COR-L47 (cell line): Measurements from ENCODE around the gene ATXN1.
"Not testable (repeated sequence)": the region's sequence is repeated elsewhere in the genome, so short reads cannot be mapped to it uniquely, and the experiment has no call there.

Source experiments
- DNase-seq: peaks from one replicate; lab custom pipeline; 2025; lab: John Stamatoyannopoulos, UW

The ATXN1 gene

GRCh38 chr6:16412982-16413381, 348.3 kb downstream of the ATXN1 start:
- DNase-seq: no peak

- no peak for DNase-seq
These were observed 349.1 kb downstream of the ATXN1 start for GRCh38 chr6:16412171-16412570.

- no peak for DNase-seq
These were observed 351.5 kb downstream of the ATXN1 start for GRCh38 chr6:16409531-16410441.

- no peak for DNase-seq
These were observed 352.5 kb downstream of the ATXN1 start for GRCh38 chr6:16408766-16409165.

- DNase-seq: no peak
These were observed 354.3 kb downstream of the ATXN1 start for GRCh38 chr6:16406966-16407365.

GRCh38 chr6:16406538-16406937, 354.7 kb downstream of the ATXN1 start:
- DNase-seq: not testable (repeated sequence)

GRCh38 chr6:16405375-16405774, 355.9 kb downstream of the ATXN1 start:
- no peak for DNase-seq

GRCh38 chr6:16404456-16404855, 356.8 kb downstream of the ATXN1 start:
- no peak for DNase-seq

GRCh38 chr6:16403831-16404230, 357.4 kb downstream of the ATXN1 start:
- DNase-seq: no peak

- DNase-seq: no peak
These were observed 358.7 kb downstream of the ATXN1 start for GRCh38 chr6:16402581-16402900.

GRCh38 chr6:16400248-16400760, 361.0 kb downstream of the ATXN1 start:
- no peak for DNase-seq

GRCh38 chr6:16399695-16400094, 361.6 kb downstream of the ATXN1 start:
- no peak for DNase-seq

GRCh38 chr6:16399158-16399557, 362.1 kb downstream of the ATXN1 start:
- DNase-seq: no peak

- no peak for DNase-seq
These were observed 362.7 kb downstream of the ATXN1 start for GRCh38 chr6:16398587-16398986.

- DNase-seq: no peak
These were observed 363.6 kb downstream of the ATXN1 start for GRCh38 chr6:16397623-16398022.

- DNase-seq: no peak
These were observed 364.6 kb downstream of the ATXN1 start for GRCh38 chr6:16396497-16397319.

GRCh38 chr6:16394632-16395031, 366.6 kb downstream of the ATXN1 start:
- no peak for DNase-seq

- no peak for DNase-seq
These were observed 367.9 kb downstream of the ATXN1 start for GRCh38 chr6:16393326-16393725.

GRCh38 chr6:16392010-16392409, 369.2 kb downstream of the ATXN1 start:
- no peak for DNase-seq

- DNase-seq: no peak
These were observed 369.8 kb downstream of the ATXN1 start for GRCh38 chr6:16391451-16391912.

- DNase-seq: not testable (repeated sequence)
These were observed 370.3 kb downstream of the ATXN1 start for GRCh38 chr6:16390909-16391450.

GRCh38 chr6:16389642-16390041, 371.6 kb downstream of the ATXN1 start:
- no peak for DNase-seq

- DNase-seq: no peak
These were observed 372.8 kb downstream of the ATXN1 start for GRCh38 chr6:16388488-16388887.
